Spleen (tissue), 11 donors: ENCODE results near the gene MTPN. TPM values are rescaled to one million over a fixed set of nuclear protein-coding genes. Genes with fewer than 3 reads are reported as not detected.

Experiments
- DNase-seq: peaks from one replicate; pipeline ENCODE4 v3.0.0-alpha.2; 2020
- H3K27ac ChIP-seq, 8 donors: fragments of 200-600 bp; sonication (generic) in 7 of 8; 1 replicate in 4 of 8; 2 replicates in 4 of 8; pipeline versions ENCODE4 v1.5.0 to v1.8.0; 2016 to 2021; ENCODE audit warnings: inconsistent platforms in 4 of 8, mild to moderate bottlenecking in 4 of 8, moderate library complexity in 1 of 8
- H3K27me3 ChIP-seq, 7 donors: fragments of 200-600 bp; sonication (generic) in 6 of 7; replicated peaks in 1 of 7; 1 replicate in 4 of 7; 2 replicates in 3 of 7; pipeline versions ENCODE4 v1.5.0 to v1.8.0; 2016 to 2021; ENCODE audit warnings: inconsistent platforms in 3 of 7, mild to moderate bottlenecking in 1 of 7
- H3K36me3 ChIP-seq, 6 donors: fragments of 200-600 bp; sonication (generic) in 5 of 6; 1 replicate in 4 of 6; 2 replicates in 2 of 6; pipeline versions ENCODE4 v1.5.0 to v1.8.0; 2016 to 2021; ENCODE audit warnings: inconsistent platforms in 2 of 6
- H3K4me1 ChIP-seq, 6 donors: fragments of 200-600 bp; sonication (generic) in 5 of 6; 1 replicate in 3 of 6; 2 replicates in 3 of 6; pipeline versions ENCODE4 v1.5.0 to v1.8.0; 2016 to 2021; ENCODE audit warnings: inconsistent platforms in 3 of 6
- H3K4me3 ChIP-seq, 8 donors: fragments of 200-600 bp; sonication (generic) in 7 of 8; 1 replicate in 4 of 8; 2 replicates in 4 of 8; pipeline versions ENCODE4 v1.5.0 to v1.8.0; 2016 to 2021; ENCODE audit warnings: inconsistent platforms in 4 of 8, mild to moderate bottlenecking in 4 of 8, moderate library complexity in 2 of 8
- H3K9me3 ChIP-seq, 8 donors: fragments of 200-600 bp; sonication (generic) in 7 of 8; 1 replicate in 4 of 8; 2 replicates in 4 of 8; pipeline versions ENCODE4 v1.5.0 to v1.8.0; 2016 to 2021; ENCODE audit warnings: inconsistent platforms in 4 of 8
- CTCF ChIP-seq, 11 experiments: fragments of 200-600 bp in 7 of 11; fragments of 450-650 bp in 4 of 11; sonication (generic) in 4 of 11; IDR thresholded peaks in 8 of 11; conservative IDR thresholded peaks in 3 of 11; 1 replicate in 7 of 11; 2 replicates in 4 of 11; pipeline versions ENCODE4 v1.4.0 to v1.8.0; 2016 to 2021; ENCODE audit warnings: antibody characterized with exemption in 11 of 11, inconsistent platforms in 4 of 11, mild to moderate bottlenecking in 1 of 11
- POLR2A ChIP-seq, 3 donors: fragments of 450-650 bp; IDR thresholded peaks; one replicate each; pipeline ENCODE4 v1.5.1; 2017; ENCODE audit warnings: antibody characterized with exemption in 3 of 3, mild to moderate bottlenecking in 1 of 3
- POLR2AphosphoS5 ChIP-seq, 3 donors: sonication (generic); formaldehyde crosslinking; IDR thresholded peaks; one replicate each; pipeline ENCODE4 v1.5.1; 2017; ENCODE audit warnings: antibody characterized with exemption in 3 of 3
- WGBS, 5 donors: extraction: QIAGEN DNeasy Blood & Tissue Kit in 3 of 5; methylation state at CpG; one replicate each; pipeline versions ENCODE4 v1.1.5 to v1.1.7; 2013 to 2018; 5-methylcytosine and 5-hydroxymethylcytosine counted together
- intact Hi-C: fragments of 100-400 bp; cut with DNase I; formaldehyde crosslinking; loops from one replicate; pipeline ENCODE4 v1.15.0; 2023; ENCODE audit warnings: low total_unique reads
- polyA plus RNA-seq, 3 donors: library from polyadenylated mRNA; stranded (reverse); fragments of 200-250 nt; gene quantifications; one replicate each; pipeline ENCODE4 v1.2.1, GENCODE V29; 2013
- total RNA-seq, 7 donors: library from RNA; depleted of rRNA in 3 of 7; stranded (reverse); fragments of >200 nt in 3 of 7; fragmentation: NEBNext Ultra II Directional in 4 of 7; extraction: Animal tissue kit (Norgen Biotek cat#: 25700) in 4 of 7; gene quantifications; one replicate each; pipeline versions ENCODE4 v1.1.0 to v1.2.1, GENCODE V29; 2016 to 2021
- donor health status: healthy with polysubstance abuse.
- donor health status: DM: no; HTN: no; CAD: no; lungs with moderate emphysema.
- donor health status: DM: no; HTN: no; CAD: no.
- donor health status: Bipolar disorder and iron deficiency.
- donor health status: healthy.
- donor health status: DM: no; HTN: no; CAD: no.
- donor health status: DM: yes; HTN: yes; CAD: no.

MTPN gene
- total and polyA plus RNA-seq, 10 donors, result 43.2 to 192 (median 157) TPM

DNA sequence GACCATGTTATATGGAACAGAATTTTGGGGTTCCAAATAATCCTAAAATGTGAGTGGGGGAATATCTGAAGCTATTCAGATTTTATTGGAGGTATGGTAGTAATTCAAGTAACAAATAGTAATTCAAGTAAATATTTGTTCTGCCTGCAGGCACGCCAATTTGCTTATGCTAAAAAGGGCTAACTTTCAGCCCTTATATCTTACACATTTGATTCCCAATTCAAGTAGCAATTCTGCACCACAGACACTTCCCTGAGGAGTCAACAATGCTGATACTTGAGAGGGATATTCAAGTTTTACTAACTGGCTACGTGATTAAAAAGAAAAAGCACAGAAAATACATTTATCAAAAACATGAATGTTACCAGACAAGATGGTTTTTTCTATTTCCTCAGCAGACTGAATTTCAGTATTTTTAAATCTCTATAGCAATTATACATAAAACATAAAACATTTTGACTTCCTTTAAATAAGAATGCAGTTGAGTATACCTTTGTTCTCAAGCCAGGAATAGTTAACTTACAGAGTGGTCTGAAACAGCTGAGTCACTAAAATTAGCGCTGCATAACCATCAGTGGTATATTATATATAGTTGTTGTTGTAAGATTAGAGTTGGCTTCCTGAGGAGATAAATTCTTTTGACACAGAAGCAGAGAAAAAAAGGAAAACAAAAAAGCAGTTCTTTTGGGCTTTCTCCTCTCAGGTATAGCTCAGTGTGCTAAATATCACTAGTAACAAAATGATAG, 33.9 kb downstream of the MTPN start:
- no peaks in the 10 kb centered on the region for H3K27me3 ChIP-seq
- H3K4me3 ChIP-seq, result no peak overlapping the region
- DNase-seq, result no peak
- H3K27ac ChIP-seq, result no peak overlapping the region
- WGBS, 5 donors, result 52 to 63% (median 56%) methylated on average over 3 of the region's 3 CpGs
- peaks cover 0 to 92% (median 33%) of the 10 kb centered on the region in 6 donors for H3K4me1 ChIP-seq
- intact Hi-C loops, result no loop called here
- H3K9me3 ChIP-seq, result no peaks in the 10 kb centered on the region
- no peak for TF ChIP-seq POLR2A (IDR thresholded peaks at IDR 0.05)
- TF ChIP-seq CTCF (IDR thresholded peaks at IDR 0.05 in 8 of 11, conservative IDR thresholded peaks at IDR 0.05 in 3 of 11), result no peak
- no peak for TF ChIP-seq POLR2AphosphoS5 (IDR thresholded peaks at IDR 0.05)
- peaks cover 0 to 49% (median 3%) of the 10 kb centered on the region in 6 donors for H3K36me3 ChIP-seq

GRCh38 chr7:135942614-135943013, 34.5 kb downstream of the MTPN start:
- intact Hi-C loops, result no loop called here

GRCh38 chr7:135940077-135941075, 36.8 kb downstream of the MTPN start:
- TF ChIP-seq CTCF (IDR thresholded peaks at IDR 0.05 in 8 of 11, conservative IDR thresholded peaks at IDR 0.05 in 3 of 11) (no peak), POLR2AphosphoS5 (IDR thresholded peaks at IDR 0.05) (no peak), POLR2A (IDR thresholded peaks at IDR 0.05) (no peak)
- Histone ChIP-seq H3K4me1 (peaks cover 0 to 97% (median 54%) of the 10 kb centered on the region in 6 donors), H3K36me3 (peaks cover 0 to 22% (median 0%) of the 10 kb centered on the region in 6 donors), H3K27me3 (no peaks in the 10 kb centered on the region), H3K27ac (no peak overlapping the region), H3K4me3 (no peak overlapping the region), H3K9me3 (no peaks in the 10 kb centered on the region)
- intact Hi-C loops, result no loop called here
- WGBS, 5 donors, result 94 to 98% (median 95%) methylated on average over 3 of the region's 3 CpGs
- no peak for DNase-seq

More at GRCh38 chr7:135942614-135943013, 34.5 kb downstream of the MTPN start:
- no peak for DNase-seq
- no peaks in the 10 kb centered on the region for H3K27me3 ChIP-seq
- no peaks in the 10 kb centered on the region for H3K9me3 ChIP-seq
- 77 to 92% (median 80%) methylated on average over 2 of the region's 2 CpGs for WGBS, 5 donors
- TF ChIP-seq CTCF (IDR thresholded peaks at IDR 0.05 in 8 of 11, conservative IDR thresholded peaks at IDR 0.05 in 3 of 11), result no peak
- TF ChIP-seq POLR2AphosphoS5 (IDR thresholded peaks at IDR 0.05), result no peak
- no peak for TF ChIP-seq POLR2A (IDR thresholded peaks at IDR 0.05)
- no peak overlapping the region for H3K27ac ChIP-seq
- H3K36me3 ChIP-seq, result peaks cover 0 to 44% (median 3%) of the 10 kb centered on the region in 6 donors
- peaks cover 0 to 92% (median 38%) of the 10 kb centered on the region in 6 donors for H3K4me1 ChIP-seq
- H3K4me3 ChIP-seq, result no peak overlapping the region
